ENCODE data around the gene FAAP20. TPM values are rescaled to one million over a fixed set of nuclear protein-coding genes. Genes with fewer than 3 reads are reported as not detected.

Gene FAAP20
- total and polyA plus RNA-seq, 2 of the 8 experiments (the other 6 are each of a cell fraction or from before 2014, with no cell fraction given) = 58.4 to 99.8 TPM

GRCh38 chr1:2174348-2175054 lies 20.1 kb downstream of the FAAP20 start (continued):
- TF ChIP-seq CHD7 (IDR thresholded peaks at IDR 0.05; ENCODE audit: insufficient replicate concordance, low read length) (no peak), EZH2 (IDR thresholded peaks at IDR 0.05; ENCODE audit: low read depth, low read length, severe bottlenecking) (no peak), SIRT6 (IDR thresholded peaks at IDR 0.05; ENCODE audit: low read length) (no peak), ATF3 (IDR thresholded peaks at IDR 0.05; ENCODE audit: insufficient read depth, low read depth, low read length) (no peak), TAF1 (IDR thresholded peaks at IDR 0.05; ENCODE audit: low read depth, low read length) (no peak), KDM1A (IDR thresholded peaks at IDR 0.05; ENCODE audit: borderline replicate concordance, low read length) (no peak), MAX (IDR thresholded peaks at IDR 0.05) (peak; percentile 81), JUN (IDR thresholded peaks at IDR 0.05; ENCODE audit: low read depth, low read length) (no peak), GABPA (IDR thresholded peaks at IDR 0.05; ENCODE audit: borderline replicate concordance, insufficient read depth, low read length) (peak; percentile 85; the same call in 1 of the 2 replicates), EGR1 (IDR thresholded peaks at IDR 0.05; ENCODE audit: borderline replicate concordance, low read depth, low read length) (no peak)

All from H1 (cell line).